Mucosa of rectum (tissue), 2 donors: ENCODE data around the gene PFKM.

Experiments
- H3K27ac ChIP-seq, 2 donors: one replicate each; pipeline ENCODE4 v1.7.0; 2013; ENCODE audit warnings: inconsistent platforms in 2 of 2, low read depth in 2 of 2, low read length in 2 of 2
- H3K27me3 ChIP-seq, 2 donors: one replicate each; pipeline ENCODE4 v1.7.0; 2013; ENCODE audit warnings: low read length in 2 of 2; ENCODE audit not compliant: control insufficient read depth in 2 of 2, insufficient read depth in 2 of 2
- H3K36me3 ChIP-seq, 2 donors: one replicate each; pipeline ENCODE4 v1.7.0; 2013; ENCODE audit warnings: low read length in 2 of 2; ENCODE audit not compliant: control insufficient read depth in 2 of 2, insufficient read depth in 2 of 2
- H3K4me1 ChIP-seq, 2 donors: one replicate each; pipeline ENCODE4 v1.7.0; 2013; ENCODE audit warnings: low read length in 2 of 2, mild to moderate bottlenecking in 1 of 2; ENCODE audit not compliant: control insufficient read depth in 2 of 2, insufficient read depth in 2 of 2
- H3K4me3 ChIP-seq, 2 donors: one replicate each; pipeline ENCODE4 v1.7.0; 2013; ENCODE audit warnings: low read length in 2 of 2
- H3K9ac ChIP-seq, 2 donors: one replicate each; pipeline ENCODE4 v1.7.0; 2013; ENCODE audit warnings: low read length in 2 of 2, low read depth in 1 of 2, mild to moderate bottlenecking in 1 of 2
- H3K9me3 ChIP-seq, 2 donors: one replicate each; pipeline ENCODE4 v1.7.0; 2013; ENCODE audit warnings: low read length in 2 of 2; ENCODE audit not compliant: control insufficient read depth in 2 of 2
- donor health status: healthy.
- donor health status: Normal muscosa, but diverticular disease.

PFKM gene

DNA sequence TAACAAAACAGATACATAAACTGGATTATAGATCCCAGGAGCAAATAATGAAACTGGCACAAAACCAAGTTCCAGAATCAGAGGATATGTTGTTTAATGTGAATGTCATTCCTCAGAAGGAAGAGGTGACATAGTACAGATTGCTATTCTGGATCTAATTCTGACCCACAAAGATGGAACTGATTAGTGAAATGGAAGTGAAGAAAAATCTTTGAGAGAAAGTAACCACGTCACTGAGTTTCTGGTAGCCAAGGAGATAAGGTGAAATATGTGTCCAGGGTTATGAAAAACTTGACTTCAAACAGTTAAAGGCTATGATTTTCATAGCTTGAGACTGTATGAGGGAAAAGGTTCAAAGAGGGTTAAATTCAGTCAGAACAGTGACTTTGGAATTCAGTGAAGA lies 75.6 kb downstream of the PFKM start:
- no peak overlapping the region for H3K4me3 ChIP-seq
- H3K9me3 ChIP-seq: no peaks in the 10 kb centered on the region
- H3K9ac ChIP-seq: no peak overlapping the region
- H3K4me1 ChIP-seq: peaks cover 9 to 10% of the 10 kb centered on the region in 2 donors
- H3K27ac ChIP-seq: no peak overlapping the region
- H3K36me3 ChIP-seq: no peaks in the 10 kb centered on the region
- peaks cover 0 to 3% of the 10 kb centered on the region in 2 donors for H3K27me3 ChIP-seq
